Measurements from ENCODE around the gene RALY.

Gene RALY

GRCh38 chr20:33985280-33985679, 8.4 kb upstream of the RALY start:
- TF ChIP-seq CTCF (conservative IDR thresholded peaks at IDR 0.05; ENCODE audit: low read length): no peak
- no peak for DNase-seq (ENCODE audit: low read depth)
- no peak overlapping the region for H3K4me3 ChIP-seq (ENCODE audit: low read length)

DNA sequence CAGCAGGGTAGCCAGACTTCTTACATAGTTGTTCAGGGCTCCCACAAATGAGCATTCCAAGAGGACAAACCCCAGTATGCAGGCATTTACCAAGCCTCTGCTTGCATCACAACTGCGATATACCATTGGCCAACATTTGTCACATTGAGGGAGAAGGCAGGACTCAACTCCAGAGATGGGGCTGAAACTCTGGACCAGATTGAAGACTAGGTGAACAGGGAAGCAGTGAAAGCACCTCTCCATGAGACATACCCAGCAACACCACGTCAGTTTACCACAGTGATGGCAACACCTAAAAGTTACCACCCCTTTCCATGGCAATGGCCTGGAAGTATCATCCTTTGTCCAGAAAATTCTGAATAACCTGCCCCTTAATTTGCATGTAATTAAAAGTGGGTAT, 7.9 kb upstream of the RALY start:
- no peak for TF ChIP-seq CTCF (conservative IDR thresholded peaks at IDR 0.05; ENCODE audit: low read length)
- H3K4me3 ChIP-seq (ENCODE audit: low read length): no peak overlapping the region
- DNase-seq (ENCODE audit: low read depth): no peak

DNA sequence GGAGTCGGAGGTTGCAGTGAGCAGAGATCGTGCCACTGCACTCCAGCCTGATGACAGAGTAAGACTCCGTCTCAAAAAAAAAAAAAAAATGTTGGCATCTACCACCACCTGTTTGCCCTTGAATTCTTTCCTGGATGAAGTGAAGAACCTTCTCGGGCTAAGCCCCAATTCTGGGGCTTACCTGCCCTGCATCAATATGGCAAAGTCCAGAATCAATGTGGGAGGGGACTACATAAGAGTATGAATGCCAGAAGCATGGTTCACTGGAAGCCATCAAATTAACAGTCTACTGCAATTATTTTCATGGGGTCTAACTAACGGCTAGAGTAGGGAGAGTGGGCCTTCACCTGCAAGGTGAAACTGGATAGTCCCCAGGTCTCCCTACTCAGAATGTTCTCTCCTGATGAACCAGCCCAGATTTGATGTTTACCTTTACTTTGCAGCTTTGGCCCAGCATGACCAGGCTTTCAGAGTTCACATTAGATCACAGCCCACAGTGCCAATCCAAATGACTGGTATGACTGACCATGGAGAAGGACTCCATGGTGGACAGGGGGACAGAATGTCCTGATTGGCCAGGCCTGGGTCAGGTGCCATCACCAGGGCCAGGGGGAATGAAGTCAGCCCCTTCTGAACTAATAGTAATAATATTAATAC, 7.0 kb upstream of the RALY start:
- H3K4me3 ChIP-seq (ENCODE audit: low read length): no peak overlapping the region
- DNase-seq (ENCODE audit: low read depth): no peak
- no peak for TF ChIP-seq CTCF (conservative IDR thresholded peaks at IDR 0.05; ENCODE audit: low read length)

DNA sequence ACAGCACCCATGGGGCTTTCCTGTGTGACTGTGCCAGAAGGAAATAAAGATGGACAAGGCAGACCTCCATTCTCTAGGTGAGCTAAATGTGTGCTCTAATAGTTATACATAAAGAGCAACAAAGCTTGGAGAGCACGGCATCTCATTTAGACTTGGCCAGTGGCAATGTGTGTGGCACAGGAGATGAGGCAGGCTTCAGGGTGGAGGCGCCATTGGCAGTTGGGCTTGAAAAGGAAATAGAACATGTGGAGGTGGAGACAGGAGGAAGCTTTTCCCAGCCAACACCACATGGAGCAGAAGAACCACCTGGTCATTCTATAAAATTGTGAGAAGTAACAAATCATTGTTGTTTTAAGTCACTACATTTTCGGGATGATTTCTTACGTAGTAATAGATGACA, 3.6 kb upstream of the RALY start:
- TF ChIP-seq CTCF (conservative IDR thresholded peaks at IDR 0.05; ENCODE audit: low read length): no peak
- DNase-seq (ENCODE audit: low read depth): no peak
- no peak overlapping the region for H3K4me3 ChIP-seq (ENCODE audit: low read length)

GRCh38 chr20:33991502-33991901, 2.2 kb upstream of the RALY start:
- TF ChIP-seq CTCF (conservative IDR thresholded peaks at IDR 0.05; ENCODE audit: low read length): no peak
- no peak overlapping the region for H3K4me3 ChIP-seq (ENCODE audit: low read length)
- DNase-seq (ENCODE audit: low read depth): no peak

DNA sequence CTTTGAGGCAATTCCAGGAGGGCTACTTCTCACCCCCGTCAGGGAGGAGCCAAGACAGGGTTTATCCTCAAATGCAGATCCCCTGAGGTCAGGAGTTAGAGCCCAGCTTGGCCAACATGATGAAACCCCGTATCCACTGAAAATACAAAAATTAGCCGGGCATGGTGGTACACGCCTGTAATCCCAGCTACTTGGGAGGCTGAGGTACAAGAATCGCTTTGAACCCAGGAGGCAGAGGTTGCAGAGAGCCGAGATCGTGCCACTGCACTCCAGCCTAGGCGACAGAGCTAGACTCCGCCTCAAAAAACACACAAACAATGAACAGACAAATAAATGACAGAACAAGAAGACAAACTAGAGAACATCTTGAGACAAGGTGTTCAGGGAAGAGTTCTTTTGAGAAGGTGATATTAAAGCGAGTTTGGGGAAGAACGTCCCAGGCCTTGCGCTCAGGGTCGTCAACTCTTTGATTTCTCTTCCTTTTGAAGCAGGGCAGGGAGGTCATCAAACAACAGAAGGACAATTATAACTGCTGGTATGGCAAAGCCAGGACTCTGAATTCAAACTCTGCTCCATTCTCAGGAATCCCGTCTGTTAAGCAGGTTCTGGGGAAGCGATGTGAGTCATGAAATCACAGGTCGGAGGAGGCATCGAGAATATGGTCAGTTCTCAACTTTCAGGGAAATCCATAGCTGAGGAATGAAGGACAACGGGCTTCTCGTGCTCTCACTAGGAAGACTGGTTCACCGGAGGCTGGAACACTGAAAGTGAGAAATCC, 1.4 kb upstream of the RALY start:
- H3K4me3 ChIP-seq (ENCODE audit: low read length): peak overlapping the region; percentile 91
- no peak for DNase-seq (ENCODE audit: low read depth)
- TF ChIP-seq CTCF (conservative IDR thresholded peaks at IDR 0.05; ENCODE audit: low read length): no peak
